Endometrium (tissue), 2 donors: Measurements from ENCODE around the gene MAN2A2.

ENCODE experiments used
- FAIRE-seq: peaks from 2 replicates; lab custom pipeline; 2012; peaks lifted over from hg19 to GRCh38; lab: Jason Lieb, UNC
- donor health status: control.
- donor health status: control.

The MAN2A2 gene

GRCh38 chr15:90942354-90943120 lies 39.4 kb downstream of the MAN2A2 start:
- FAIRE-seq = no peak

GRCh38 chr15:90945091-90945490 lies 42.0 kb downstream of the MAN2A2 start:
- FAIRE-seq = no peak

- no peak for FAIRE-seq
Observed at GRCh38 chr15:90946538-90946937, 43.4 kb downstream of the MAN2A2 start.

GRCh38 chr15:90946941-90947576 lies 44.0 kb downstream of the MAN2A2 start:
- no peak for FAIRE-seq

- FAIRE-seq = no peak
Observed at GRCh38 chr15:90947577-90948357, 44.7 kb downstream of the MAN2A2 start.

GRCh38 chr15:90948506-90948905 lies 45.4 kb downstream of the MAN2A2 start:
- no peak for FAIRE-seq

GRCh38 chr15:90949979-90950675 lies 47.0 kb downstream of the MAN2A2 start:
- no peak for FAIRE-seq

- no peak for FAIRE-seq
Observed at GRCh38 chr15:90950676-90951075, 47.6 kb downstream of the MAN2A2 start.

- no peak for FAIRE-seq
Observed at GRCh38 chr15:90952901-90953677, 50.0 kb downstream of the MAN2A2 start.

- FAIRE-seq = no peak
Observed at GRCh38 chr15:90953947-90954711, 51.0 kb downstream of the MAN2A2 start.

- peak; percentile 50 for FAIRE-seq
Observed at GRCh38 chr15:90954712-90955623, 51.9 kb downstream of the MAN2A2 start, which contains the start of gene RCCD1. Gene RCCD1 (plus strand): TSS chr15:90954884. CDS start chr15:90956735, 1,851 bp downstream.

- FAIRE-seq = no peak
Observed at GRCh38 chr15:90955624-90956273, 52.6 kb downstream of the MAN2A2 start.

GRCh38 chr15:90956274-90957030 lies 53.4 kb downstream of the MAN2A2 start:
- no peak for FAIRE-seq

- FAIRE-seq = no peak
Observed at GRCh38 chr15:90957031-90957790, 54.1 kb downstream of the MAN2A2 start.

- no peak for FAIRE-seq
Observed at GRCh38 chr15:90957791-90958190, 54.7 kb downstream of the MAN2A2 start.

GRCh38 chr15:90959028-90959595 lies 56.0 kb downstream of the MAN2A2 start:
- no peak for FAIRE-seq

- FAIRE-seq = no peak
Observed at GRCh38 chr15:90959894-90960293, 56.8 kb downstream of the MAN2A2 start.
